ENCODE results near the gene CFAP45.

DNA sequence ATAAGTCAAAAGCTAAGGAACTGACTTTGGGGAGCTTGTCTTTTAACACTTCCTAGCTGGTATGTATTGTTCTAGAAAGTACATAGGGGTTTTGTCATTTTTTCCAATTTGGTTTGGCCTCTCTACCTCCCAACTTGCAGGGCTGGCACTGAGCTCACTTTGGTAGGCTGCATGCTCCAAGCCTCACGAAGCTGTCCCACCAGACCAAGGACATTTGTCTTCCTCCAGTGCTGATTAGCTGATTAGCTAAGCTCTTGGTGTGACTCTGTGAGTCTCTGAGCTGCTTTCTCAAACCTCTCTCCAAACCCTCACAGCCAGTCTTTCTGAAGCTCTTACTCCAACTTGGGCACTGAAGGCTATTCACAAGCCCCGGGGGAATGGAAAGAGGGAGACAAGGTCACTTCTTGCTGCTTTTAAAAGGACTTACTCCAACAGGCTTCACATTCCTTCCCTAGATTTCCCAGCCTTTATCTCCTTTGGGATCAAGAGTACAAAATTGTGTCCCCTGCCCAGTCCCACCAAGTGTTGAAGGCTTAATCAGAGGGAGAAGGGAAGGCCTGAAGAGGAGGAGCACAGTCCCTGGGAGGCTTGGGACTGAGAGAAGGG lies 893 bp upstream of the CFAP45 start:
- TF ChIP-seq, protein P1, sequence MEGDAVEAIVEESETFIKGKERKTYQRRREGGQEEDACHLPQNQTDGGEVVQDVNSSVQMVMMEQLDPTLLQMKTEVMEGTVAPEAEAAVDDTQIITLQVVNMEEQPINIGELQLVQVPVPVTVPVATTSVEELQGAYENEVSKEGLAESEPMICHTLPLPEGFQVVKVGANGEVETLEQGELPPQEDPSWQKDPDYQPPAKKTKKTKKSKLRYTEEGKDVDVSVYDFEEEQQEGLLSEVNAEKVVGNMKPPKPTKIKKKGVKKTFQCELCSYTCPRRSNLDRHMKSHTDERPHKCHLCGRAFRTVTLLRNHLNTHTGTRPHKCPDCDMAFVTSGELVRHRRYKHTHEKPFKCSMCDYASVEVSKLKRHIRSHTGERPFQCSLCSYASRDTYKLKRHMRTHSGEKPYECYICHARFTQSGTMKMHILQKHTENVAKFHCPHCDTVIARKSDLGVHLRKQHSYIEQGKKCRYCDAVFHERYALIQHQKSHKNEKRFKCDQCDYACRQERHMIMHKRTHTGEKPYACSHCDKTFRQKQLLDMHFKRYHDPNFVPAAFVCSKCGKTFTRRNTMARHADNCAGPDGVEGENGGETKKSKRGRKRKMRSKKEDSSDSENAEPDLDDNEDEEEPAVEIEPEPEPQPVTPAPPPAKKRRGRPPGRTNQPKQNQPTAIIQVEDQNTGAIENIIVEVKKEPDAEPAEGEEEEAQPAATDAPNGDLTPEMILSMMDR (IDR thresholded peaks at IDR 0.05): no peak
- TF ChIP-seq POLR2A (IDR thresholded peaks at IDR 0.05) (no peak), EP300 (IDR thresholded peaks at IDR 0.05) (no peak), POLR2AphosphoS5 (IDR thresholded peaks at IDR 0.05) (no peak)
